Left lung (tissue), 10 donors: ENCODE results near the gene VAV3. TPM values are rescaled to one million over a fixed set of nuclear protein-coding genes. Genes with fewer than 3 reads are reported as not detected.
A peak's percentile ranks its signal among the peaks of the same experiment; 100 is the strongest.

Source experiments
- ATAC-seq: fragments of 200-7000 bp; cut with Tn5 transposase; one replicate; pipeline ENCODE4 v1.9.1; 2020; ENCODE audit warnings: moderate library complexity
- DNase-seq, 4 donors: peaks; one replicate each; pipeline ENCODE4 v3.0.0-alpha.2; 2013 to 2020
- H3K27ac ChIP-seq, 2 donors: fragments of 200-600 bp; sonication (generic) in 1 of 2; one replicate each; pipeline versions ENCODE4 v1.5.0 to v1.8.0; 2020 to 2021
- H3K27me3 ChIP-seq, 2 donors: fragments of 200-600 bp; sonication (generic) in 1 of 2; one replicate each; pipeline versions ENCODE4 v1.5.0 to v1.8.0; 2020 to 2021
- H3K36me3 ChIP-seq, 2 donors: fragments of 200-600 bp; sonication (generic) in 1 of 2; one replicate each; pipeline versions ENCODE4 v1.5.0 to v1.8.0; 2020 to 2021
- H3K4me1 ChIP-seq, 2 donors: fragments of 200-600 bp; one replicate each; pipeline ENCODE4 v1.8.0; 2021
- H3K4me3 ChIP-seq, 2 donors: fragments of 200-600 bp; sonication (generic) in 1 of 2; one replicate each; pipeline versions ENCODE4 v1.5.0 to v1.8.0; 2020 to 2021; ENCODE audit warnings: mild to moderate bottlenecking in 1 of 2
- H3K9me3 ChIP-seq, 2 donors: fragments of 200-600 bp; sonication (generic) in 1 of 2; one replicate each; pipeline versions ENCODE4 v1.5.0 to v1.8.0; 2020 to 2021
- intact Hi-C, 2 donors: fragments of 100-400 bp; cut with DNase I; formaldehyde crosslinking; loops; one replicate each; pipeline versions ENCODE4 v1.11.2 to v1.14.2; 2022
- polyA plus RNA-seq, 6 donors: library from polyadenylated mRNA; unstranded; fragments of 120-200 nt; gene quantifications; one replicate each; pipeline ENCODE4 v1.2.1, GENCODE V29; 2013; ENCODE audit not compliant: insufficient read length in 6 of 6
- total RNA-seq, 2 donors: library from RNA; stranded (reverse); fragmentation: NEBNext Ultra II Directional; extraction: Animal tissue kit (Norgen Biotek cat#: 25700); gene quantifications; one replicate each; pipeline ENCODE4 v1.2.1, GENCODE V29; 2021
- TF ChIP-seq, protein P1 (sequence below), 2 donors: fragments of 200-600 bp; sonication (generic) in 1 of 2; IDR thresholded peaks; one replicate each; pipeline versions ENCODE4 v1.5.0 to v1.8.0; 2021; ENCODE audit warnings: antibody characterized with exemption in 2 of 2
- donor health status: DM: no; HTN: yes; CAD: no.
- donor health status: DM: no; HTN: no; CAD: no.

Gene VAV3
- total and polyA plus RNA-seq, 8 donors: 5.3 to 14.5 (median 7.2) TPM

DNA sequence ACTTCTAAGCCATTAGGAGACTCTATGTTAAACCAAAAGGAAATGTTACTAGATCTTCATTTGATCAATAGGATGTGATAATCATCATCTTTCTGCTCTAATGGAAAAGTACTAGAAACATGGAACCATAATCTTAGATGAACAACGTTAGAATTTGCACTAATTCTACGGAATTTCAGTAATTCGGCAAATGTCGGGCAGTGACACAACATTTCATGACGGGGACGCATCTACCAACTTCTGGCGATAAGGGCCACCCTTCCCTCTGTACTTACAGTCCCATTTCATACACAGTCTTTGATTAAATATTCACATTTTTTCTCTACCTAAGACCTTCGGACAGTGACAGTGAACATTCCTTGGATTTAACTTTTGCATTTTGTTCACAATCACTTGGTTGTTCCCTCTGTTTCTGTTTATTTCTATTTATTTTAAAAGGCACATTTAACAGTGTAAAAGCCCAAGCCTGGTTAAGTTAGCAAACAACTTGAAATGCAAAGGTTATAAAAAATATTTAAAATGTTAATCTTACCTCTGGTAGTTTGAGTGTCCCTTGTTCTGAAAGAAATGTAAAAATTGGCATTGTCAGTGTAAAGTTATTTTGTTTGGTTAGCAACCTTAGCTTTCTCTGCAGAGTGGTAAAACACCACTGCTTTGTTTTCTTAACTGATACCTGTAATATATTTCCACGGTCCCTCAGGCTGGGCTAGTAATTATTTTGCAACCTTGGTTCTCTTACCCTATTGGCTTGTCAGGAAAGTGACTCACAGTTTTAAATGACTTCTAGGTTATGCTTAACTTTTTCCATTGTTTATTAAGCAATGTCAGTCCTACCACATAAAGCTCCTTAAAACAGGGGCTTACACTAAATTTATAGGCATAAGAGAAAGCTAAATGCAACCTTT, 276.9 kb downstream of the VAV3 start:
- ATAC-seq: peak; percentile 65
- Histone ChIP-seq H3K36me3 (no peaks in the 10 kb centered on the region), H3K4me3 (no peak overlapping the region), H3K4me1 (no peaks in the 10 kb centered on the region), H3K9me3 (no peaks in the 10 kb centered on the region), H3K27me3 (no peaks in the 10 kb centered on the region), H3K27ac (no peak overlapping the region)
- no peak for DNase-seq
- intact Hi-C loops: no loop called here
- TF ChIP-seq, protein P1, sequence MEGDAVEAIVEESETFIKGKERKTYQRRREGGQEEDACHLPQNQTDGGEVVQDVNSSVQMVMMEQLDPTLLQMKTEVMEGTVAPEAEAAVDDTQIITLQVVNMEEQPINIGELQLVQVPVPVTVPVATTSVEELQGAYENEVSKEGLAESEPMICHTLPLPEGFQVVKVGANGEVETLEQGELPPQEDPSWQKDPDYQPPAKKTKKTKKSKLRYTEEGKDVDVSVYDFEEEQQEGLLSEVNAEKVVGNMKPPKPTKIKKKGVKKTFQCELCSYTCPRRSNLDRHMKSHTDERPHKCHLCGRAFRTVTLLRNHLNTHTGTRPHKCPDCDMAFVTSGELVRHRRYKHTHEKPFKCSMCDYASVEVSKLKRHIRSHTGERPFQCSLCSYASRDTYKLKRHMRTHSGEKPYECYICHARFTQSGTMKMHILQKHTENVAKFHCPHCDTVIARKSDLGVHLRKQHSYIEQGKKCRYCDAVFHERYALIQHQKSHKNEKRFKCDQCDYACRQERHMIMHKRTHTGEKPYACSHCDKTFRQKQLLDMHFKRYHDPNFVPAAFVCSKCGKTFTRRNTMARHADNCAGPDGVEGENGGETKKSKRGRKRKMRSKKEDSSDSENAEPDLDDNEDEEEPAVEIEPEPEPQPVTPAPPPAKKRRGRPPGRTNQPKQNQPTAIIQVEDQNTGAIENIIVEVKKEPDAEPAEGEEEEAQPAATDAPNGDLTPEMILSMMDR (IDR thresholded peaks at IDR 0.05): no peak

DNA sequence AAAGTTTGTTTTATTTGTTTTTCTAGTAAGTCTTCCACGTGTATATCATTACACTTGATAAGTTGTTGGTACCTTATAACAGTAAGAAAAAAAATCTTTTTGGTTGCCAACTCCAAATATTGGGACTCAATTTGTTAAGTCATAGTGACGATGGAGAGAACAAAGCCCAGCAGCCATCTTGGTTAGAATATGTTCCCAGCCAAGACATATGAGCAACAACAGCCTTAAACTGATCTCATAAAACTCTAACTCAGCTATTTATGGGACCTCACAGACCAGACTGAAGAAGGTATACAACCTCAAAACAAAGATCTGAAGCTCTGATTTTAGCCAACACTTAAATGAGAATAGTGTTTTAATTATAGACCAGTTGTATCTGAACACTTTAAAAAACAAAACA, 281.3 kb downstream of the VAV3 start:
- H3K36me3 ChIP-seq: no peaks in the 10 kb centered on the region
- TF ChIP-seq, protein P1 (IDR thresholded peaks at IDR 0.05): no peak
- H3K4me3 ChIP-seq: no peak overlapping the region
- H3K9me3 ChIP-seq: no peaks in the 10 kb centered on the region
- DNase-seq: no peak
- ATAC-seq: no peak
- intact Hi-C loops: no loop called here
- H3K4me1 ChIP-seq: no peaks in the 10 kb centered on the region
- no peak overlapping the region for H3K27ac ChIP-seq
- H3K27me3 ChIP-seq: no peaks in the 10 kb centered on the region

DNA sequence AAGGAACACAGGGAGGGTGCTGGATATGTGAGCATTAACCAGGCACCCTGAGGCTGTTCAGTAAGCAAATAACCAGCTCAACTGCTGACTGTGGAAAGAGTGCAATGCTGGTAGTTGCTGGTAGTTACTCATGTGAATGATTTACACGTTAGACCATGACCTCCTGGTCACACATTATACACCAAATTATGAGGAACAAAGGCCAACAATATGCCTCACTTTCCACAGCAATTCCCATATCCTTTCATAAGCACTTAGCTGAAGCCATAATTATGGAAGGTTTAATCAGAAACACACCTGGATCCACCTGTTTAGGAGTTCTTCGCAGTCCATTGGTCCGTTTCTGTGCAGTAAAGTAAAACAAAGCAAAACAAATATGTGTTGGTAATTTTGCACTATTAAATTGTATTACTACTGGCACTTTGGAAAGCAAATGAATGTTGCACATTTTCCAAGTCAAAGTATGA, 281.8 kb downstream of the VAV3 start:
- Histone ChIP-seq H3K9me3 (no peaks in the 10 kb centered on the region), H3K4me1 (no peaks in the 10 kb centered on the region), H3K4me3 (no peak overlapping the region), H3K27me3 (no peaks in the 10 kb centered on the region), H3K36me3 (no peaks in the 10 kb centered on the region), H3K27ac (no peak overlapping the region)
- ATAC-seq (no peak), DNase-seq (no peak)
- intact Hi-C loops: no loop called here
- TF ChIP-seq, protein P1 (IDR thresholded peaks at IDR 0.05): no peak

DNA sequence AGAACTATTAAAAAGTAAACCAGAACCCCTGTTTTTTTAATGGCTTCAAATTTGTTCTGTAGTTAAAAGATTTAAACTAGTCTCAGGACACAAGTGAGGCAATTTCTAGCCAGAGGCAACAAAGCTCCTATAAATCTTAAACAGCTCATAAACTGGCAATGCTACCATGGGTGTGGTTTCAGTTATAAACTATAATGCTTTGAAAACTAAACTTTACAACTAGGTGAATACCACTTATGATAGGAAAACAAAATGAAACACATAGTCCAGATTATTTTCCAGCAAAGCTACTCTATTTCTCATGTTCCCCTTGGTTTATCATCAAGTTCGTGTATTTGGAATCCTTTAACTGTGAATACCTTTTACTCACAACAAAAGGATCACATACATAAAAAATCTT, 282.5 kb downstream of the VAV3 start:
- TF ChIP-seq, protein P1 (IDR thresholded peaks at IDR 0.05): no peak
- intact Hi-C loops: no loop called here
- Histone ChIP-seq H3K4me1 (no peaks in the 10 kb centered on the region), H3K27ac (no peak overlapping the region), H3K36me3 (no peaks in the 10 kb centered on the region), H3K9me3 (no peaks in the 10 kb centered on the region), H3K27me3 (no peaks in the 10 kb centered on the region), H3K4me3 (no peak overlapping the region)
- DNase-seq: no peak
- ATAC-seq: no peak

DNA sequence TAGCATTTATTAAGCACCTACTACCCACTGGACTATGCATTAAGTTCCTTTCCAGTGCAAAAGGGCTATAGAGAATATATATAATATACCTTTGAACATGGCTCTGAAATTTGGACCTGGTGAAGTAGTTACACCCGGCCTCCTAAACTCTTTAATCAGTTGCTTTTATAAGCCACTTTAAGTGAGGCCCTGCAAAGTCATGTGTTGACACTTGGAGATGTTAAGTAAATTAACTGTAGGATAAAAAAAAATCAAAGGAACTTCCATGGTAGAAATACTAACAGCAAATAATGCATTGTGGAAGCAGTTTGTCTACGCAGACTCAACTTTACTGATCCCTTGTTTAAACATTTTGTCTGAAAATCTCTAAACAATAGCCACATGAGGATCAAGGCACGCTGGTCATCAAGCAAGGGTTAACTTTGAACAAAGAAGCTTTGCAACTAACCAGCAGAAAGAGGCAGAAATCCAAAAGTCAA, 283.9 kb downstream of the VAV3 start:
- no peak overlapping the region for H3K27ac ChIP-seq
- H3K27me3 ChIP-seq: no peaks in the 10 kb centered on the region
- no peaks in the 10 kb centered on the region for H3K36me3 ChIP-seq
- TF ChIP-seq, protein P1 (IDR thresholded peaks at IDR 0.05): no peak
- intact Hi-C loops: no loop called here
- H3K4me1 ChIP-seq: no peaks in the 10 kb centered on the region
- DNase-seq: no peak
- no peak overlapping the region for H3K4me3 ChIP-seq
- no peaks in the 10 kb centered on the region for H3K9me3 ChIP-seq
- no peak for ATAC-seq
